WTC11 (cell line): Measurements from ENCODE around the gene SH3BP2. TPM values are rescaled to one million over a fixed set of nuclear protein-coding genes. Genes with fewer than 3 reads are reported as not detected.

Experiments used
- ATAC-seq: fragments of 200-7000 bp; cut with Tn5 transposase; 2 replicates; pipeline ENCODE4 v1.10.0; 2021; ENCODE audit warnings: mild to moderate bottlenecking, moderate library complexity
- CTCF ChIA-PET: fragments of 300-600 bp; sonication (Branson Sonifier 250); formaldehyde crosslinking; loops from one replicate; lab custom pipeline; 2021; ENCODE audit warnings: antibody characterized with exemption; lab: Charles Lee
- POLR2A ChIA-PET: fragments of 350-600 bp; sonication (Branson Sonifier 250); formaldehyde crosslinking; loops from one replicate; lab custom pipeline; 2021; ENCODE audit warnings: antibody characterized with exemption; lab: Charles Lee
- DNase-seq: peaks from one replicate; pipeline ENCODE4 v3.0.0; 2021; ENCODE audit warnings: low spot score
- H3K27ac Mint-ChIP-seq: 2 replicates; pipeline ENCODE4 v1.8.0; 2021; ENCODE audit warnings: mixed read lengths
- H3K27me3 Mint-ChIP-seq: 2 replicates; pipeline ENCODE4 v1.8.0; 2021; ENCODE audit warnings: low read depth, mild to moderate bottlenecking, moderate library complexity, mixed read lengths
- H3K36me3 Mint-ChIP-seq: 2 replicates; pipeline ENCODE4 v1.8.0; 2021; ENCODE audit warnings: mixed read lengths
- H3K4me1 Mint-ChIP-seq: 2 replicates; pipeline ENCODE4 v1.8.0; 2022; ENCODE audit warnings: mixed read lengths
- H3K4me3 Mint-ChIP-seq: 2 replicates; pipeline ENCODE4 v1.8.0; 2021; ENCODE audit warnings: mild to moderate bottlenecking, moderate library complexity, mixed read lengths
- H3K9me3 Mint-ChIP-seq: 2 replicates; pipeline ENCODE4 v1.8.0; 2021; ENCODE audit warnings: mixed read lengths
- CBFB ChIP-seq: sonication (generic); formaldehyde crosslinking; IDR thresholded peaks from 2 replicates; pipeline ENCODE4 v1.8.1; 2022; ENCODE audit warnings: mild to moderate bottlenecking, low read depth, missing genetic modification reagents
- ESRRA ChIP-seq: sonication (generic); formaldehyde crosslinking; IDR thresholded peaks from 2 replicates; pipeline ENCODE4 v1.8.1; 2022; ENCODE audit warnings: mild to moderate bottlenecking, missing genetic modification reagents, borderline replicate concordance
- GABPB1 ChIP-seq: sonication (generic); formaldehyde crosslinking; IDR thresholded peaks from 2 replicates; pipeline ENCODE4 v1.8.1; 2023; ENCODE audit warnings: mild to moderate bottlenecking, missing genetic modification reagents
- GRHL2 ChIP-seq: fragments of 250-450 bp; sonication (Bioruptor Pico); IDR thresholded peaks from 2 replicates; pipeline ENCODE4 v1.8.0; 2022; ENCODE audit warnings: mild to moderate bottlenecking, moderate library complexity; ENCODE audit not compliant: insufficient replicate concordance, severe bottlenecking
- JUN ChIP-seq: sonication (generic); formaldehyde crosslinking; IDR thresholded peaks from 2 replicates; pipeline ENCODE4 v1.8.0; 2023; ENCODE audit warnings: mild to moderate bottlenecking, missing genetic modification reagents
- KAT7 ChIP-seq: sonication (generic); formaldehyde crosslinking; IDR thresholded peaks from 2 replicates; pipeline ENCODE4 v1.8.1; 2023; ENCODE audit warnings: missing genetic modification reagents, mild to moderate bottlenecking, borderline replicate concordance
- NFATC4 ChIP-seq: fragments of 250-450 bp; sonication (Bioruptor Pico); IDR thresholded peaks from 2 replicates; pipeline ENCODE4 v1.9.0; 2021; ENCODE audit warnings: mild to moderate bottlenecking
- NFYB ChIP-seq: sonication (generic); formaldehyde crosslinking; conservative IDR thresholded peaks from 2 replicates; pipeline ENCODE4 v1.8.0; 2022; ENCODE audit warnings: low read depth, missing genetic modification reagents
- NR1H2 ChIP-seq: sonication (generic); formaldehyde crosslinking; IDR thresholded peaks from 2 replicates; pipeline ENCODE4 v1.9.0; 2021; ENCODE audit warnings: mild to moderate bottlenecking, moderate library complexity, missing genetic modification reagents
- OVOL2 ChIP-seq: fragments of 250-450 bp; sonication (Bioruptor Pico); IDR thresholded peaks from 2 replicates; pipeline ENCODE4 v1.9.0; 2021; ENCODE audit warnings: mild to moderate bottlenecking, borderline replicate concordance
- PRRX2 ChIP-seq: fragments of 250-450 bp; sonication (Bioruptor Pico); IDR thresholded peaks from 2 replicates; pipeline ENCODE4 v1.8.0; 2021; ENCODE audit warnings: mild to moderate bottlenecking
- RORB ChIP-seq: fragments of 250-450 bp; sonication (Bioruptor Pico); IDR thresholded peaks from 2 replicates; pipeline ENCODE4 v1.9.0; 2021; ENCODE audit warnings: mild to moderate bottlenecking
- SOX15 ChIP-seq: fragments of 250-450 bp; sonication (Bioruptor Pico); IDR thresholded peaks from 2 replicates; pipeline ENCODE4 v1.9.0; 2021; ENCODE audit warnings: mild to moderate bottlenecking
- SP1 ChIP-seq: sonication (generic); formaldehyde crosslinking; conservative IDR thresholded peaks from 2 replicates; pipeline ENCODE4 v1.8.1; 2022; ENCODE audit warnings: missing genetic modification reagents
- ZBTB21 ChIP-seq: sonication (generic); formaldehyde crosslinking; IDR thresholded peaks from 2 replicates; pipeline ENCODE4 v1.8.1; 2023; ENCODE audit warnings: mild to moderate bottlenecking, missing genetic modification reagents, borderline replicate concordance
- ZNF121 ChIP-seq: sonication (generic); formaldehyde crosslinking; IDR thresholded peaks from 2 replicates; pipeline ENCODE4 v1.8.0; 2023; ENCODE audit warnings: missing genetic modification reagents
- ZNF671 ChIP-seq: fragments of 250-450 bp; sonication (Bioruptor Pico); IDR thresholded peaks from 2 replicates; pipeline ENCODE4 v1.8.0; 2021; ENCODE audit warnings: mild to moderate bottlenecking
- total RNA-seq: library from RNA; stranded (reverse); gene quantifications from 3 replicates; pipeline ENCODE4 v1.2.3, GENCODE V29; 2021
- TF ChIP-seq, protein P1 (sequence below): sonication (generic); formaldehyde crosslinking; IDR thresholded peaks from 2 replicates; pipeline ENCODE4 v1.8.1; 2023; ENCODE audit warnings: mild to moderate bottlenecking, missing genetic modification reagents, moderate library complexity
- TF ChIP-seq, protein P2 (sequence below): fragments of 250-450 bp; sonication (Bioruptor Pico); IDR thresholded peaks from 2 replicates; pipeline ENCODE4 v1.9.0; 2021; ENCODE audit warnings: mild to moderate bottlenecking
- TF ChIP-seq, protein P3 (sequence below): fragments of 250-450 bp; sonication (Bioruptor Pico); IDR thresholded peaks from 2 replicates; pipeline ENCODE4 v1.8.0; 2021; ENCODE audit warnings: mild to moderate bottlenecking
- TF ChIP-seq, protein P4 (sequence below): sonication (generic); formaldehyde crosslinking; IDR thresholded peaks from 2 replicates; pipeline ENCODE4 v1.8.1; 2023; ENCODE audit warnings: mild to moderate bottlenecking, missing genetic modification reagents
- TF ChIP-seq, protein P5 (sequence below): sonication (generic); formaldehyde crosslinking; IDR thresholded peaks from 2 replicates; pipeline ENCODE4 v1.8.0; 2022; ENCODE audit warnings: missing genetic modification reagents
- TF ChIP-seq, protein P6 (sequence below): sonication (generic); formaldehyde crosslinking; IDR thresholded peaks from 2 replicates; pipeline ENCODE4 v1.8.0; 2022; ENCODE audit warnings: mild to moderate bottlenecking, missing genetic modification reagents

Gene SH3BP2
- total RNA-seq, 1 experiment from 2014 or later = 49.1 TPM

DNA sequence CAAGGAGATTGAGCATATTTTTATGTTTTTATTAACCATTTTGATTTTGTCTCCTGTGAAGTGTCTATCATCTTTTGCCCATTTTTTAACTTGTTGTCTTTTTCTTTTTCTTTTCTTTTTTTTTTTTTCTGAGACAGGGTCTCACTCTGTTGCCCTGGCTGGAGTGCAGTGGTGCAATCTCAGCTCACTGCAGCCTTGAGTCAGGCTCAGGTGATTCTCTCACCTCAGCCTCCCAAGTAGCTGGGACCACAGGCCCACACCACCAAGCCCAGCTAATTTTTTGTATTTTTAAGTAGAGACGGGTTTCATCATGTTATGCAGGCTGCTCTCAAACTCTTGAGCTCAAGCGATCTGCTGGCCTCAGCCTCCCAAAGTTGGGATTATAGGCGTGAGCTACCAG, 46.2 kb downstream of the SH3BP2 start:
- H3K27ac Mint-ChIP-seq = no peak overlapping the region
- no peak overlapping the region for H3K4me3 Mint-ChIP-seq
- ATAC-seq (no peak), DNase-seq (no peak)
- peaks cover 6% of the 10 kb centered on the region for H3K9me3 Mint-ChIP-seq
- H3K36me3 Mint-ChIP-seq = peaks cover 9% of the 10 kb centered on the region
- H3K27me3 Mint-ChIP-seq = no peaks in the 10 kb centered on the region; the same call in 1 of the 2 replicates
- peaks cover 24% of the 10 kb centered on the region for H3K4me1 Mint-ChIP-seq
- CTCF ChIA-PET = interaction anchor here (0.8 to 2.1 kb wide), 2 partner anchors 11 to 75 kb away, joined by 3 to 4 read pairs; no protein-coding TSS in a partner anchor
- TF ChIP-seq GABPB1 (CRISPR knock-in tag) = no peak
- TF ChIP-seq, protein P1, sequence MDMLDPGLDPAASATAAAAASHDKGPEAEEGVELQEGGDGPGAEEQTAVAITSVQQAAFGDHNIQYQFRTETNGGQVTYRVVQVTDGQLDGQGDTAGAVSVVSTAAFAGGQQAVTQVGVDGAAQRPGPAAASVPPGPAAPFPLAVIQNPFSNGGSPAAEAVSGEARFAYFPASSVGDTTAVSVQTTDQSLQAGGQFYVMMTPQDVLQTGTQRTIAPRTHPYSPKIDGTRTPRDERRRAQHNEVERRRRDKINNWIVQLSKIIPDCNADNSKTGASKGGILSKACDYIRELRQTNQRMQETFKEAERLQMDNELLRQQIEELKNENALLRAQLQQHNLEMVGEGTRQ (CRISPR knock-in tag) = no peak
- TF ChIP-seq, protein P2, sequence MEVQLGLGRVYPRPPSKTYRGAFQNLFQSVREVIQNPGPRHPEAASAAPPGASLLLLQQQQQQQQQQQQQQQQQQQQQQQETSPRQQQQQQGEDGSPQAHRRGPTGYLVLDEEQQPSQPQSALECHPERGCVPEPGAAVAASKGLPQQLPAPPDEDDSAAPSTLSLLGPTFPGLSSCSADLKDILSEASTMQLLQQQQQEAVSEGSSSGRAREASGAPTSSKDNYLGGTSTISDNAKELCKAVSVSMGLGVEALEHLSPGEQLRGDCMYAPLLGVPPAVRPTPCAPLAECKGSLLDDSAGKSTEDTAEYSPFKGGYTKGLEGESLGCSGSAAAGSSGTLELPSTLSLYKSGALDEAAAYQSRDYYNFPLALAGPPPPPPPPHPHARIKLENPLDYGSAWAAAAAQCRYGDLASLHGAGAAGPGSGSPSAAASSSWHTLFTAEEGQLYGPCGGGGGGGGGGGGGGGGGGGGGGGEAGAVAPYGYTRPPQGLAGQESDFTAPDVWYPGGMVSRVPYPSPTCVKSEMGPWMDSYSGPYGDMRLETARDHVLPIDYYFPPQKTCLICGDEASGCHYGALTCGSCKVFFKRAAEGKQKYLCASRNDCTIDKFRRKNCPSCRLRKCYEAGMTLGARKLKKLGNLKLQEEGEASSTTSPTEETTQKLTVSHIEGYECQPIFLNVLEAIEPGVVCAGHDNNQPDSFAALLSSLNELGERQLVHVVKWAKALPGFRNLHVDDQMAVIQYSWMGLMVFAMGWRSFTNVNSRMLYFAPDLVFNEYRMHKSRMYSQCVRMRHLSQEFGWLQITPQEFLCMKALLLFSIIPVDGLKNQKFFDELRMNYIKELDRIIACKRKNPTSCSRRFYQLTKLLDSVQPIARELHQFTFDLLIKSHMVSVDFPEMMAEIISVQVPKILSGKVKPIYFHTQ (CRISPR knock-in tag) = no peak
- TF ChIP-seq, protein P3, sequence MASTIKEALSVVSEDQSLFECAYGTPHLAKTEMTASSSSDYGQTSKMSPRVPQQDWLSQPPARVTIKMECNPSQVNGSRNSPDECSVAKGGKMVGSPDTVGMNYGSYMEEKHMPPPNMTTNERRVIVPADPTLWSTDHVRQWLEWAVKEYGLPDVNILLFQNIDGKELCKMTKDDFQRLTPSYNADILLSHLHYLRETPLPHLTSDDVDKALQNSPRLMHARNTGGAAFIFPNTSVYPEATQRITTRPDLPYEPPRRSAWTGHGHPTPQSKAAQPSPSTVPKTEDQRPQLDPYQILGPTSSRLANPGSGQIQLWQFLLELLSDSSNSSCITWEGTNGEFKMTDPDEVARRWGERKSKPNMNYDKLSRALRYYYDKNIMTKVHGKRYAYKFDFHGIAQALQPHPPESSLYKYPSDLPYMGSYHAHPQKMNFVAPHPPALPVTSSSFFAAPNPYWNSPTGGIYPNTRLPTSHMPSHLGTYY (CRISPR knock-in tag) = no peak
- no peak for TF ChIP-seq SP1
- TF ChIP-seq SOX15 (CRISPR knock-in tag) = no peak
- no peak for TF ChIP-seq ESRRA
- no peak for TF ChIP-seq JUN
- TF ChIP-seq NFATC4 (CRISPR knock-in tag) = no peak
- POLR2A ChIA-PET = no interaction called here

DNA sequence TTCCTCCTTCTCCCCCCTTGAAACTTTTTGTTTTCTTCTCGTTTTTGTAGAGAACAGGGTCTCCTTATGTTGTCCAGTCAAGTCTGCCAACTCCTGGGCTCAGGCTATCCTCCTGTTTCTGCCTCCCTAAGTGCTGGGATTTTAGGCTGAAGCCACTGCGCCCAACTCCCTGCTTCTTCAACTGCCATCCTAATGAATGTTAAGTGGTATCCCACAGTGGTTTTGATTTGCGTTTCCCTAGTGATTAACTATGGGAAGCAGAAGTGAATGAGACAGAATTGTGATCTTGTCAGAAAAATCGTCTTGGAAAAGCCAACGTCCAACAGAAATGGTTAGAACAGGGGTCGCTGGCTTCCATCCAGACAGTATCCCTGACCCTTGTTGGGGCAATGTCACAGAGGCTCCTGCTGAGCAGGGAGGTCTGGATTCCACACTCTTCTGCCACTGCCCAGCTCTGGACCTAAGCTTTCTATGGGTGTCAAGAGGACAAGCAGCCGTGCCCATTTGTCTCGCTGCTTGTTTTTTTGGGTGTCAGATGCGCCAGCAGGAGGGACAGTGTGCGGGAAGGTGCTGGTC, 49.9 kb downstream of the SH3BP2 start:
- DNase-seq (no peak), ATAC-seq (peak; percentile 31)
- ChIA-PET POLR2A (interaction anchor here (0.6 kb wide), 1 partner anchor 69 kb away, joined by 3 read pairs; no protein-coding TSS in a partner anchor), CTCF (interaction anchor here (0.5 kb wide), 1 partner anchor 638 kb away, joined by 3 read pairs; no protein-coding TSS in a partner anchor)
- Mint-ChIP-seq H3K9me3 (peaks cover 6% of the 10 kb centered on the region), H3K4me1 (peaks cover 37% of the 10 kb centered on the region), H3K36me3 (peaks cover 9% of the 10 kb centered on the region), H3K27ac (peak overlapping the region; percentile 68), H3K27me3 (no peaks in the 10 kb centered on the region; the same call in 1 of the 2 replicates), H3K4me3 (peak overlapping the region; percentile 82)
- TF ChIP-seq, protein P4, sequence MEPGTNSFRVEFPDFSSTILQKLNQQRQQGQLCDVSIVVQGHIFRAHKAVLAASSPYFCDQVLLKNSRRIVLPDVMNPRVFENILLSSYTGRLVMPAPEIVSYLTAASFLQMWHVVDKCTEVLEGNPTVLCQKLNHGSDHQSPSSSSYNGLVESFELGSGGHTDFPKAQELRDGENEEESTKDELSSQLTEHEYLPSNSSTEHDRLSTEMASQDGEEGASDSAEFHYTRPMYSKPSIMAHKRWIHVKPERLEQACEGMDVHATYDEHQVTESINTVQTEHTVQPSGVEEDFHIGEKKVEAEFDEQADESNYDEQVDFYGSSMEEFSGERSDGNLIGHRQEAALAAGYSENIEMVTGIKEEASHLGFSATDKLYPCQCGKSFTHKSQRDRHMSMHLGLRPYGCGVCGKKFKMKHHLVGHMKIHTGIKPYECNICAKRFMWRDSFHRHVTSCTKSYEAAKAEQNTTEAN (CRISPR knock-in tag) = no peak
- TF ChIP-seq ZBTB21 (CRISPR knock-in tag) (no peak), ZNF671 (CRISPR knock-in tag) (no peak), ZNF121 (CRISPR knock-in tag) (0 out of 2 replicates have a peak, but pooled peaks have one; percentile 57), PRRX2 (CRISPR knock-in tag) (no peak), CBFB (no peak), RORB (CRISPR knock-in tag) (no peak), GRHL2 (CRISPR knock-in tag) (no peak), OVOL2 (no peak), NR1H2 (CRISPR knock-in tag) (no peak), NFYB (CRISPR knock-in tag) (no peak), KAT7 (CRISPR knock-in tag) (no peak)
- TF ChIP-seq, protein P2 (CRISPR knock-in tag) = no peak
- TF ChIP-seq, protein P5, sequence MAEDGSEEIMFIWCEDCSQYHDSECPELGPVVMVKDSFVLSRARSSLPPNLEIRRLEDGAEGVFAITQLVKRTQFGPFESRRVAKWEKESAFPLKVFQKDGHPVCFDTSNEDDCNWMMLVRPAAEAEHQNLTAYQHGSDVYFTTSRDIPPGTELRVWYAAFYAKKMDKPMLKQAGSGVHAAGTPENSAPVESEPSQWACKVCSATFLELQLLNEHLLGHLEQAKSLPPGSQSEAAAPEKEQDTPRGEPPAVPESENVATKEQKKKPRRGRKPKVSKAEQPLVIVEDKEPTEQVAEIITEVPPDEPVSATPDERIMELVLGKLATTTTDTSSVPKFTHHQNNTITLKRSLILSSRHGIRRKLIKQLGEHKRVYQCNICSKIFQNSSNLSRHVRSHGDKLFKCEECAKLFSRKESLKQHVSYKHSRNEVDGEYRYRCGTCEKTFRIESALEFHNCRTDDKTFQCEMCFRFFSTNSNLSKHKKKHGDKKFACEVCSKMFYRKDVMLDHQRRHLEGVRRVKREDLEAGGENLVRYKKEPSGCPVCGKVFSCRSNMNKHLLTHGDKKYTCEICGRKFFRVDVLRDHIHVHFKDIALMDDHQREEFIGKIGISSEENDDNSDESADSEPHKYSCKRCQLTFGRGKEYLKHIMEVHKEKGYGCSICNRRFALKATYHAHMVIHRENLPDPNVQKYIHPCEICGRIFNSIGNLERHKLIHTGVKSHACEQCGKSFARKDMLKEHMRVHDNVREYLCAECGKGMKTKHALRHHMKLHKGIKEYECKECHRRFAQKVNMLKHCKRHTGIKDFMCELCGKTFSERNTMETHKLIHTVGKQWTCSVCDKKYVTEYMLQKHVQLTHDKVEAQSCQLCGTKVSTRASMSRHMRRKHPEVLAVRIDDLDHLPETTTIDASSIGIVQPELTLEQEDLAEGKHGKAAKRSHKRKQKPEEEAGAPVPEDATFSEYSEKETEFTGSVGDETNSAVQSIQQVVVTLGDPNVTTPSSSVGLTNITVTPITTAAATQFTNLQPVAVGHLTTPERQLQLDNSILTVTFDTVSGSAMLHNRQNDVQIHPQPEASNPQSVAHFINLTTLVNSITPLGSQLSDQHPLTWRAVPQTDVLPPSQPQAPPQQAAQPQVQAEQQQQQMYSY (CRISPR knock-in tag) = no peak
- TF ChIP-seq, protein P6, sequence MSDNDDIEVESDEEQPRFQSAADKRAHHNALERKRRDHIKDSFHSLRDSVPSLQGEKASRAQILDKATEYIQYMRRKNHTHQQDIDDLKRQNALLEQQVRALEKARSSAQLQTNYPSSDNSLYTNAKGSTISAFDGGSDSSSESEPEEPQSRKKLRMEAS = 0 out of 2 replicates have a peak, but pooled peaks have one; percentile 4
